HG03469 (cell line): ENCODE data around the gene ADGRG7.

Source experiments
- ATAC-seq: cut with Tn5 transposase; IDR thresholded peaks from one replicate; pipeline ENCODE4 v1.9.1; 2021; ENCODE audit warnings: mild to moderate bottlenecking, moderate library complexity, moderate number of reproducible peaks; ENCODE audit not compliant: unreplicated experiment

ADGRG7 gene

DNA sequence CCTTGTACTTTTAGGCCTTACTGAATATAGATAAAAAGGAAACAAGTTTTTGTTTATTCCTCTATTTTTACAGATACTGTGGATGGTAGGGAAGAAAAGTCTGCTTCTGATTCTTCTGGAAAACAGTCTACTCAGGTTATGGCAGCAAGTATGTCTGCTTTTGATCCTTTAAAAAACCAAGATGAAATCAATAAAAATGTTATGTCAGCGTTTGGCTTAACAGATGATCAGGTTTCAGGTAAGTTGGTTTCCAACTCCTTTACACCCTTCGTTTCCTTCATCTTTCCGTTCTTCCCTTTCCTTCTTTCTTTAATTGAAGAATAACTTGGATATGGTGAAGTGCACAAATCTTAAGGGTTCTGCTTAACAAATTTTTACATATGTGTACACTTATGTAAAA lies 123.0 kb downstream of the ADGRG7 start:
- no peak for ATAC-seq

DNA sequence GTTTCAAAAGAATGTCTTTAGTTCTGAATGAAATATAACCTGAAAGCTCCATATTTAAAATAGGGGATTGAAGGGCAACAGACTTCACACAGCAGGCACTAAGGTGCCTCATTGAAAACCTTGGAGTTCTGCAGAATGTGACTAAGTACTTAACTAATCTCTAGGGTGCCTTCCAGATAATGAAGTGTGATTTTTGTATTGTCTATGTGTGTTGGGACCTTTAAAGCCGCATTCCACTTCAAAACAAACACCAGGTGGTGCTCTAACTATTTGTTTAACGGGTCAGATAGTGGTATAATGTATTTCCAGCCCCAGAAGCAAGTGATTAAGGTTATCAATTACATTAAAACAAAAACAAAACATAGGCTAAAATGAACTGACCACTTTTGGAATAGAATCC lies 127.9 kb downstream of the ADGRG7 start:
- no peak for ATAC-seq

DNA sequence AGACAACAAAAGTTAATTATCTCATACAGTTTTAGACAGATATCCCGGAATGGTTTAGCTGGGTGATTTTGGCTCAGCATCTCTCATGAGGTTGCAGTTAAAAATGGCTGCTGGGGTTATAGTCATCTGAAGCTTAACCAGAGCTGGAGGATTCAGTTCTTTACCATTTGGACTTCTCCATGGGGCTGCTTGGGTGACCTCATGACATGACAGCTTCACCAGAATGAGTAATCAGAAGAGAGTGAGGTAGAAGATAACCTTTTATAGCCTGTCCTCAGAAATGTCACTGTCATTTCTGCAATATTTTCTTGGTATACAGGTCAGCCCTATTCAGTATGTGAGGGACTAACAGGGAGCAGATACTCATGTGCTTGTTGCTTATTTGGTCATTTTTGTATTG lies 130.8 kb downstream of the ADGRG7 start:
- no peak for ATAC-seq

DNA sequence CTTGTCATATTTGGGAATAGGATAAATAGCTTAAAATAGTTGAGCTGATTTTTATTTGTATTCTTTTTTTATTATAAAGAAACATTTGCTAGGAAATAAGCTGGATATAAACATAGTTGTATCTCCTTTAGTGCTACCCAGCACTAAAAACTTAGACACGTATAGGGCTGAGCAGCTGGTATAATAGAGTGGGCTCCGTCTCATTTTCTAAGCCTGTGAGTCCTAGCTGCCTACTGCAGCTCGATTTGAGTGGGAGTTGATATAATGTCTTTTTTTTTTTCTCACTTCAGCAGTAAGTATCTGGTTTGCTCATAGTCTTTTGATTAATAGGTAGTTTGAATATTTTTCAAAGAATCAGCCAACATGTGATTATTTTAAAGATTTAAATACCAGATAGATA lies 134.1 kb downstream of the ADGRG7 start:
- ATAC-seq: no peak

DNA sequence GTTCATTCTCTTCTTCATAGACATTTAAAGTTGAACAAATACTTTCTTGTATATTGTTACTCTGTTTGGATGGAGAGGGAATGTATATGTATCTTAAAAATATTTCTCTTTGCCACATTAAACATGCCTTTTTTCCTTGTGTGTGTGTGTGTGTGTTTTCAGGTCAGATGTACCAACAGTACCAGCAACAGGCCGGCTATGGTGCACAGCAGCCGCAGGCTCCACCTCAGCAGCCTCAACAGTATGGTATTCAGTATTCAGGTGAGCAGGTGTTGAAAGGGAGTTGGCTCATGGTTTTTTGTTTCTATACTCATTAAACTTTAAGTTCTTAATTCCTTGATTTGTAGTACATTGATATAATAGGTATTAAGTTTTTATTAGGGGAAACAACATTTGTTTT lies 135.3 kb downstream of the ADGRG7 start:
- ATAC-seq: no peak
